Esophagus (tissue), 2 donors: Measurements from ENCODE around the gene PRRT2. TPM values are rescaled to one million over a fixed set of nuclear protein-coding genes. Genes with fewer than 3 reads are reported as not detected.

Experiments used
- H3K27ac ChIP-seq, 2 donors: one replicate each; pipeline ENCODE4 v1.5.1; 2013; ENCODE audit warnings: low read depth in 2 of 2, mild to moderate bottlenecking in 2 of 2, inconsistent platforms in 1 of 2, low read length in 1 of 2, moderate library complexity in 1 of 2
- H3K27me3 ChIP-seq, 2 donors: one replicate each; pipeline ENCODE4 v1.6.1; 2013; ENCODE audit warnings: low read length in 2 of 2, control low read depth in 1 of 2, mild to moderate bottlenecking in 1 of 2; ENCODE audit not compliant: insufficient read depth in 2 of 2, control insufficient read depth in 1 of 2
- H3K36me3 ChIP-seq, 2 donors: one replicate each; pipeline ENCODE4 v1.6.1; 2013; ENCODE audit warnings: low read length in 1 of 2; ENCODE audit not compliant: control insufficient read depth in 2 of 2, insufficient read depth in 2 of 2
- H3K4me1 ChIP-seq, 2 donors: one replicate each; pipeline ENCODE4 v1.6.1; 2013; ENCODE audit warnings: low read length in 1 of 2; ENCODE audit not compliant: control insufficient read depth in 2 of 2, insufficient read depth in 2 of 2
- H3K4me3 ChIP-seq, 2 donors: one replicate each; pipeline ENCODE4 v1.5.1; 2013; ENCODE audit warnings: low read length in 2 of 2, mild to moderate bottlenecking in 2 of 2, low read depth in 1 of 2, moderate library complexity in 1 of 2
- H3K9me3 ChIP-seq, 2 donors: one replicate each; pipeline ENCODE4 v1.6.1; 2013; ENCODE audit warnings: mild to moderate bottlenecking in 2 of 2, low read depth in 1 of 2, low read length in 1 of 2, moderate library complexity in 1 of 2; ENCODE audit not compliant: control insufficient read depth in 2 of 2, insufficient read depth in 1 of 2
- WGBS, 2 donors: extraction: QIAGEN DNeasy Blood & Tissue Kit; methylation state at CpG; one replicate each; pipeline ENCODE4 v1.1.7; 2013; 5-methylcytosine and 5-hydroxymethylcytosine counted together
- polyA plus RNA-seq, 2 donors: library from polyadenylated mRNA; stranded (reverse); fragments of 200-250 nt; gene quantifications; one replicate each; pipeline ENCODE4 v1.2.3, GENCODE V29; 2013
- donor health status: healthy with polysubstance abuse.
- donor health status: Bipolar disorder and iron deficiency.

Gene PRRT2
- polyA plus RNA-seq, 2 donors, result 1.1 to 2.1 TPM

DNA sequence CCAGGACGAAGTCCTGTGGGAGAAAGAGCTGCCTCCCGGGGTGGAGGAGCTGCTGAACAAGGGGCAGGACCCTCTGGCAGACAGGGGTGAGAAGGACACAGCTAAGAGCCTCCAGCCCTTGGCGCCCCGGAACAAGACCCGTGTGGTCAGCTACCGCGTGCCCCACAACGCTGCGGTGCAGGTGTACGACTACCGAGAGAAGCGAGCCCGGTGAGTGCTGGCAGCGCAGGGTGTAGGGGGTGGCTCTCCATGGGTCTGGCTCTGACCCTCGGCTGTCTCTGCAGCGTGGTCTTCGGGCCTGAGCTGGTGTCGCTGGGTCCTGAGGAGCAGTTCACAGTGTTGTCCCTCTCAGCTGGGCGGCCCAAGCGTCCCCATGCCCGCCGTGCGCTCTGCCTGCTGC is 29.6 kb downstream of the PRRT2 start:
- Histone ChIP-seq H3K36me3 (peaks cover 14 to 56% of the 10 kb centered on the region in 2 donors), H3K27ac (no peak overlapping the region), H3K4me1 (no peaks in the 10 kb centered on the region), H3K4me3 (no peak overlapping the region), H3K9me3 (no peaks in the 10 kb centered on the region), H3K27me3 (no peaks in the 10 kb centered on the region)
- WGBS, 2 donors, result 91 to 92% methylated on average over 23 of the region's 23 CpGs

DNA sequence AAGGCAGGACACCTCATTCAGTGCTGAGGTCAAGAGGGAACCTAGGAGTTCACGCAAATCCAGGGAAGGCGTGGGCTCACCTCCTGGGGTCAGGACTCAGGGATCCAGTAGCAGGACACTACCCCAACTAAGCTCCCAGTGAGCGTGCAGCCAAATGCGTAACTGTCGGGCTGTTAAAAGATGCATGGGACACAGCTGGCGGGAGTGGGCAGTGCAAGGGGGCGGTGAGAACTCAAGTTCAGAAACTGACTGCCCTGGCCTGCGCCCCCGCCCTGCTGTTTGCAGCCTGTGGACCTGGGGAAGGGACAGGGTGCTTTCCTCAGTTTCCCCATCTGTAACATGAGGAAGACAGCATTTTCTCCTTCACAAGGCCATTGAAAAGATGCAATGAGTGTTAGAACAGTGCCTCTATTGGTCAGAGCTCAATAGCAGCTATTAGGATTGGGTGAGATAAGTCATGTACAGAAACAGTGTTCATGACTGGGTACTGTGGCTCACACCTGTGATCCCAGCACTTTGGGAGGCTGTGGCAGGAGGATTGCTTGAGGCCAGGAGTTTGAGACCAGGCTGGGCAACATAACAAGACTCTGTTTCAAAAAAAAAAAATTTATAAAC is 30.8 kb downstream of the PRRT2 start:
- H3K4me1 ChIP-seq, result no peaks in the 10 kb centered on the region
- 92 to 97% methylated on average over 9 of the region's 9 CpGs for WGBS, 2 donors
- H3K27me3 ChIP-seq, result no peaks in the 10 kb centered on the region
- no peak overlapping the region for H3K4me3 ChIP-seq
- no peaks in the 10 kb centered on the region for H3K9me3 ChIP-seq
- no peak overlapping the region for H3K27ac ChIP-seq
- H3K36me3 ChIP-seq, result peaks cover 22 to 59% of the 10 kb centered on the region in 2 donors

DNA sequence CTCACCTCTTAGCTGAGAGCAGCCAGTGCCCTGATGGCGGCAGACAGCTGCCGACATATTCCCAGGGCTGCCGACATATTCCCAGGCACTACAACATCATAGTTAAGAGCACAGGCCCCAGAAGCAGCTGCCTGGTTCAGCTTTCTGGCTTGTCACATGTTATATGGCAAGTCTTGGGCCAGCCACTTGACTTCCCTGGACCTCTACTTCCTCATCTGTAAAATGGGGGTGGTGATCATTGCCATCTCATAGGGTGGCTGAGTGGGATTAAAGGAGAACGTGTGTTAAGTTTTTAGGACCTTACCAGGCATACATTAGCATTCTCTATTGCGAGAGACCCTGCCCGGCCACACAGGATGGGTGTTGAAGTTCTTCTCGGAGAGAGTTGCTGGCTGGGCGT is 31.9 kb downstream of the PRRT2 start:
- Histone ChIP-seq H3K36me3 (peaks cover 22 to 55% of the 10 kb centered on the region in 2 donors), H3K9me3 (no peaks in the 10 kb centered on the region), H3K27ac (no peak overlapping the region), H3K27me3 (no peaks in the 10 kb centered on the region), H3K4me1 (no peaks in the 10 kb centered on the region), H3K4me3 (no peak overlapping the region)
- 92 to 94% methylated on average over 8 of the region's 8 CpGs for WGBS, 2 donors

DNA sequence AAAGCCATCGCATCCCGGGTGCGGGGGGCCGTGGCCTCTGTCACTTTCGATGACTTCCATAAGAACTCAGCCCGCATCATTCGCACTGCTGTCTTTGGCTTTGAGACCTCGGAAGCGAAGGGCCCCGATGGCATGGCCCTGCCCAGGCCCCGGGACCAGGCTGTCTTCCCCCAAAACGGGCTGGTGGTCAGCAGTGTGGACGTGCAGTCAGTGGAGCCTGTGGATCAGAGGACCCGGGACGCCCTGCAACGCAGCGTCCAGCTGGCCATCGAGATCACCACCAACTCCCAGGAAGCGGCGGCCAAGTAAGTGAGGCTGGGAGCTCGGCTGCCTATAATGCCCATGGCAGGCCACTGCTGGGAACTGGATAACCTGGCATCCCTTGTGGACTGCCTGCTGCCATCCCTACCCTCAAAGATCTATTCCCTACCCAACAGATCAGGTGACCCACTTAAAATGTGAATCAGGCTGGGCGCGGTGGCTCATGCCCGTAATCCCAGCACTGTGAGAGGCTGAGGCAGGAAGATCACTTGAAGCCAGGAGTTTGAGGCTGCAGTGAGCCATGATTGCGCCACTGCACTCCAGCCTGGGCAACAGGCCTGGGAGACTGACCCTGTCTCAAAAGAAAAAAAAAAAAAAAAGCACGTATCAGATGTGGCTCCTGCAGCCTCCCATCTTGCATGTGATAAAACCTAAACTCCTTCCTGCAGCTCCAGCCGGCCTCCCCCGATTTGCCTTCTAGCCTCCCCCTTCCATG is 32.8 kb downstream of the PRRT2 start:
- no peaks in the 10 kb centered on the region for H3K27me3 ChIP-seq
- no peak overlapping the region for H3K4me3 ChIP-seq
- H3K4me1 ChIP-seq, result no peaks in the 10 kb centered on the region
- no peak overlapping the region for H3K27ac ChIP-seq
- no peaks in the 10 kb centered on the region for H3K9me3 ChIP-seq
- 91% methylated on average over 28 of the region's 28 CpGs for WGBS, 2 donors
- peaks cover 22 to 53% of the 10 kb centered on the region in 2 donors for H3K36me3 ChIP-seq

DNA sequence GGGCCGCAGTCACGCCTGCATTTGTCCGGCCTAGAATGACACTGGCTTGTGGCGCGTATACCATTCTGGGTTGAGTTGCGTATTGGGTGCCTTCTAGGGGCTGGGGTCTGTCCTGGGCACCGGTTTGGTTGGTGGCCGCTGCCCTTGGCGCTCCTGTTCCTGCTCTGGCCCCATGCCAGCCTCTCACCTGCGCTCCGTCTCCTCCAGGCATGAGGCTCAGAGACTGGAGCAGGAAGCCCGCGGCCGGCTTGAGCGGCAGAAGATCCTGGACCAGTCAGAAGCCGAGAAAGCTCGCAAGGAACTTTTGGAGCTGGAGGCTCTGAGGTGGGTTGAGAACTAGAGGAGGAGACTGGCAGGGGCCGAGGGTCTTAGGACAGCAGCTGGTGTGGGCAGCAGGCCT is 33.7 kb downstream of the PRRT2 start:
- peaks cover 16 to 46% of the 10 kb centered on the region in 2 donors for H3K36me3 ChIP-seq
- H3K27me3 ChIP-seq, result no peaks in the 10 kb centered on the region
- no peak overlapping the region for H3K27ac ChIP-seq
- no peaks in the 10 kb centered on the region for H3K4me1 ChIP-seq
- H3K4me3 ChIP-seq, result no peak overlapping the region
- WGBS, 2 donors, result 94 to 95% methylated on average over 18 of the region's 18 CpGs
- H3K9me3 ChIP-seq, result no peaks in the 10 kb centered on the region

DNA sequence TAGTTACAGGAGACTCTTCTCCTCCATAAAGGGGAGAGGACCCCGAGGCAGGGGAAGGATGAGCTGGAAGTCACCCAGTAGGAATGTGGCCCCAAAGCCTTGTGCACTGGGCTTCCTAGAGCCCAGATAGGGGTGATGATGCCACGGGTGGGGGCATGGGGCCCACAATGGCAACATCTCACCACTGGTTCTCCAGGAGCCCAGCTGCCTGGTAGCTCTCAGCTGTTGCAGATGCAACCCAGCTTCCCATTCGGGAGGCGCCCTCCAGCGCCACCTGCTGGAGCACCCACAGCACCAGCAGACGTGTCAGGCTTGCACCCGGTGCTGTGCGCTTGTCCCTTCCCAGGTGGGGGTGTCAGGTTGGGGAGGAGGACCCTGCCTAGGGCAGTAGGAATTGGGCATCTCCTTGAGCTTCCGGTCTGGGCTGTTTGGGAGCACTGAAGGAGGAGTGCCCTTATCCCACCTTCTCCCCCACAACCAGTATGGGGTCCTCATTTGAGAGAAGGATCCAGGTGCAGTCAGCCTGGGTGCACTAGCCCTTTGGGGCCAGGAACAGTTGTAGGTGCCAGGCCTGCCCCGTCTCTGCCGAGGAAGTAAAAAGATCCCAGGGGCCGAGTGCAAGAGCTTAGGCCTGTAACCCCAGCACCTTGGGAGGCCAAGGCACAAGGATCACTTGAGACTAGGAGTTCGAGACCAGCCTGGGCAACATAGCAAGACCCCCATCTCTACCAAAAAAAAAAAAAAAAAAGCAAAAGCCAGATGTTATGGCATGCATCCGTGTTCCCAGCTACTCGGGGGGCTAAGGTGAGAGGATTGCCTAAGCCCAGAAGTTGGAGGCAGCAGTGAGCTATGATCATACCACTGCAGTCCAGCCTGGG is 36.7 kb downstream of the PRRT2 start:
- H3K27me3 ChIP-seq, result no peaks in the 10 kb centered on the region
- H3K4me1 ChIP-seq, result no peaks in the 10 kb centered on the region
- H3K4me3 ChIP-seq, result no peak overlapping the region
- H3K36me3 ChIP-seq, result peaks cover 8 to 30% of the 10 kb centered on the region in 2 donors
- no peak overlapping the region for H3K27ac ChIP-seq
- no peaks in the 10 kb centered on the region for H3K9me3 ChIP-seq
- 40 to 42% methylated on average over 15 of the region's 15 CpGs for WGBS, 2 donors

DNA sequence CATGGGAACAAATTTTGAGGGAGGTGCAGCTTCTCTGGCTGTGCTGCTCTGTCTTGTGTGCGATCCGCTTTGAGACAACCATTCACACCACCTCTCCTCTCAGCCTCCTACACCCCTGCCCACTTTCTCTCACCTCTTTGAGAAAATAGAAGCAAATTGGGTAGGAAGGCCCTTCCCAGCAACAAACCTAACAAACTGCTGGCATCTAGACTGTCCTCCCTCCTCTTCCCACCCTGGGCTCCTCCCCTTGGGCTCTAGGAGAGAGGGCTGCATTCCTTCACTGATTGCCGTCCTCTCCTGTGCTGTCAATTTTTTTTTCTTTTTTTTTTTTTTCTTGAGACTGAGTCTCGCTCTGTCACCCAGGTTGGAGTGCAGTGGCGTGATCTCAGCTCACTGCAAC is 37.5 kb downstream of the PRRT2 start:
- Histone ChIP-seq H3K4me3 (no peak overlapping the region), H3K4me1 (no peaks in the 10 kb centered on the region), H3K27ac (no peak overlapping the region), H3K9me3 (no peaks in the 10 kb centered on the region), H3K27me3 (no peaks in the 10 kb centered on the region), H3K36me3 (peaks cover 8 to 27% of the 10 kb centered on the region in 2 donors)
- WGBS, 2 donors, result 70 to 76% methylated on average over 5 of the region's 5 CpGs

DNA sequence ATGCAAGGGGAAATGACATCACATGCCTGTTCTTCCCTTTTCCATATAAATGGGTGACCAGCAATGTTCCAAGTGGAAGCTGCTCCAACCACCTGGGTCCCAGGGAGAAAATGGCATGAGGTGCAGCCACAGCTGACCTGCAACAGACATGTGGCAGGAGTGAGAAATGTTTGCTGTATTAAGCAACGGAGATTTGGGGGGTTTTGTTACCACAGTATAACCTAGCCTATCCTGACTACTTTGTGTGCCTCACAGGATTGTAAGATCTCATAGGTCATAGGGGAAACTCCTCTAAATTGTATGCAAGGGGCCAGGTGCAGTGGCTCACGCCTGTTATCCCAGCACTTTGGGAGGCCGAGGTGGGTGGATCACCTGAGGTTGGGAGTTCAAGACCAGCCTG is 39.0 kb downstream of the PRRT2 start:
- 87 to 98% methylated on average over 3 of the region's 3 CpGs for WGBS, 2 donors

DNA sequence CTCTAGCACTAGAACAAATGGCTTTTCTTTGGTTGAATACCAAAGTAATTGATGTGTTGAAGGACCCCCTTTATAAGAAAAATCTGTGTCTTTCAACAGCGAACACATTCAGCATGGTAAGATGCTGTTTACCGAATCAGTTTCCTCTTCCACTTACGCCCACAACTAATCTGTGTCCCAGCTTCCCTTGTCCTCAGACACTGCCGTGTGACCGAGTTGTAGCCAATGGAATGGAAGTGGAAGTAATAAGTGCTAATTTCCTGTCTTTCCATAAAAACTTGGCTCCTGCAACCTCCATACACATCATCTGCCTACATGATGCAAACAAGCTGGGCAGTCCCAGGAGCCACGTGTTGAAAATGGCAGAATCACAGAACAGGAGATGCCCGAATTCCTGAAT is 40.7 kb downstream of the PRRT2 start:
- no peaks in the 10 kb centered on the region for H3K27me3 ChIP-seq
- no peak overlapping the region for H3K27ac ChIP-seq
- no peak overlapping the region for H3K4me3 ChIP-seq
- WGBS, 2 donors, result 54 to 65% methylated on average over 7 of the region's 7 CpGs
- no peaks in the 10 kb centered on the region for H3K9me3 ChIP-seq
- H3K36me3 ChIP-seq, result peaks cover under 1% of the 10 kb centered on the region in 2 donors
- no peaks in the 10 kb centered on the region for H3K4me1 ChIP-seq

More for the DNA sequence above, 39.0 kb downstream of the PRRT2 start:
- H3K4me3 ChIP-seq, result no peak overlapping the region
- H3K4me1 ChIP-seq, result no peaks in the 10 kb centered on the region
- H3K27me3 ChIP-seq, result no peaks in the 10 kb centered on the region
- peaks cover 8 to 12% of the 10 kb centered on the region in 2 donors for H3K36me3 ChIP-seq
- H3K9me3 ChIP-seq, result no peaks in the 10 kb centered on the region
- H3K27ac ChIP-seq, result no peak overlapping the region
